Karpas-422 (cell line): ENCODE measurements around the gene ODAD3. TPM values are rescaled to one million over a fixed set of nuclear protein-coding genes. Genes with fewer than 3 reads are reported as not detected.
"Not testable (repeated sequence)": the region's sequence is repeated elsewhere in the genome, so short reads cannot be mapped to it uniquely, and the experiment has no call there.

Experiments used
- DNase-seq: peaks from one replicate; pipeline ENCODE4 v3.0.0-alpha.2; 2015
- H2AFZ ChIP-seq: fragments of 200-600 bp; sonication (generic); 2 replicates; pipeline ENCODE4 v1.6.1; 2014; ENCODE audit warnings: antibody characterized with exemption, low read length, mixed read lengths
- H3K27ac ChIP-seq: fragments of 200-600 bp; sonication (generic); 2 replicates; pipeline ENCODE4 v1.5.1; 2014; ENCODE audit warnings: mild to moderate bottlenecking, low read length, moderate library complexity
- H3K27me3 ChIP-seq: fragments of 200-600 bp; sonication (generic); 2 replicates; pipeline ENCODE4 v1.6.1; 2014; ENCODE audit warnings: low read length, mixed read lengths
- H3K36me3 ChIP-seq: fragments of 200-600 bp; sonication (generic); 2 replicates; pipeline ENCODE4 v1.6.1; 2014; ENCODE audit warnings: low read length, mixed read lengths; ENCODE audit not compliant: insufficient read depth
- H3K4me1 ChIP-seq: fragments of 200-600 bp; sonication (generic); 2 replicates; pipeline ENCODE4 v1.6.1; 2014; ENCODE audit warnings: mild to moderate bottlenecking, low read length, mixed read lengths
- H3K4me2 ChIP-seq: fragments of 200-600 bp; sonication (generic); 2 replicates; pipeline ENCODE4 v1.6.1; 2014; ENCODE audit warnings: low read length, low read depth, mild to moderate bottlenecking; ENCODE audit not compliant: poor library complexity, severe bottlenecking
- H3K4me3 ChIP-seq: fragments of 200-600 bp; sonication (generic); 2 replicates; pipeline ENCODE4 v1.5.1; 2014; ENCODE audit warnings: mild to moderate bottlenecking, antibody characterized with exemption, low read length, mixed read lengths
- H3K79me2 ChIP-seq: fragments of 200-600 bp; sonication (generic); 2 replicates; pipeline ENCODE4 v1.6.1; 2014; ENCODE audit warnings: mild to moderate bottlenecking, low read length, mixed read lengths
- H3K9ac ChIP-seq: fragments of 200-600 bp; sonication (generic); 2 replicates; pipeline ENCODE4 v1.6.0; 2014; ENCODE audit warnings: low read length
- H3K9me2 ChIP-seq: fragments of 200-600 bp; sonication (generic), shearing (Covaris generic); replicated peaks from 2 replicates; pipeline ENCODE4 v1.6.0; 2014; ENCODE audit warnings: mild to moderate bottlenecking, low read length, moderate library complexity; ENCODE audit not compliant: insufficient read depth
- H3K9me3 ChIP-seq: fragments of 300-700, 200-600 bp; sonication (generic); 2 replicates; pipeline ENCODE4 v1.6.1; 2014; ENCODE audit warnings: low read length, mixed read lengths
- H4K20me1 ChIP-seq: fragments of 200-600 bp; sonication (generic); 2 replicates; pipeline ENCODE4 v1.6.1; 2014; ENCODE audit warnings: mild to moderate bottlenecking, antibody characterized with exemption, low read length, low read depth; ENCODE audit not compliant: insufficient read depth
- total RNA-seq: library from RNA; depleted of rRNA; stranded (reverse); fragments of >200 nt; shearing (Covaris generic); gene quantifications from 2 replicates; pipeline ENCODE4 v1.2.3, GENCODE V29; 2014; ENCODE audit warnings: low replicate concordance

ODAD3 gene
- total RNA-seq, 1 experiment from 2014 or later, result not detected

GRCh38 chr19:11456659-11457058, 21.7 kb upstream of the ODAD3 start:
- H3K79me2 ChIP-seq, result no peaks in the 10 kb centered on the region
- H3K36me3 ChIP-seq, result no peaks in the 10 kb centered on the region
- no peaks in the 10 kb centered on the region for H4K20me1 ChIP-seq
- peaks cover 10% of the 10 kb centered on the region for H3K4me1 ChIP-seq
- no peak overlapping the region for H2AFZ ChIP-seq
- no peak overlapping the region for H3K27ac ChIP-seq
- no peaks in the 10 kb centered on the region for H3K9me2 ChIP-seq
- H3K4me2 ChIP-seq, result no peak overlapping the region
- H3K4me3 ChIP-seq, result no peak overlapping the region
- no peaks in the 10 kb centered on the region for H3K27me3 ChIP-seq
- no peak for DNase-seq
- no peak overlapping the region for H3K9ac ChIP-seq
- no peaks in the 10 kb centered on the region for H3K9me3 ChIP-seq

- H3K4me1 ChIP-seq, result peaks cover 19% of the 10 kb centered on the region
- not testable (repeated sequence) for H3K27me3 ChIP-seq, H3K9me3 ChIP-seq, H3K27ac ChIP-seq, H4K20me1 ChIP-seq, H3K36me3 ChIP-seq, H3K4me3 ChIP-seq, H2AFZ ChIP-seq, DNase-seq, H3K4me2 ChIP-seq, H3K79me2 ChIP-seq, H3K9ac ChIP-seq, H3K9me2 ChIP-seq
These were observed 20.3 kb upstream of the ODAD3 start for GRCh38 chr19:11455233-11455554.

DNA sequence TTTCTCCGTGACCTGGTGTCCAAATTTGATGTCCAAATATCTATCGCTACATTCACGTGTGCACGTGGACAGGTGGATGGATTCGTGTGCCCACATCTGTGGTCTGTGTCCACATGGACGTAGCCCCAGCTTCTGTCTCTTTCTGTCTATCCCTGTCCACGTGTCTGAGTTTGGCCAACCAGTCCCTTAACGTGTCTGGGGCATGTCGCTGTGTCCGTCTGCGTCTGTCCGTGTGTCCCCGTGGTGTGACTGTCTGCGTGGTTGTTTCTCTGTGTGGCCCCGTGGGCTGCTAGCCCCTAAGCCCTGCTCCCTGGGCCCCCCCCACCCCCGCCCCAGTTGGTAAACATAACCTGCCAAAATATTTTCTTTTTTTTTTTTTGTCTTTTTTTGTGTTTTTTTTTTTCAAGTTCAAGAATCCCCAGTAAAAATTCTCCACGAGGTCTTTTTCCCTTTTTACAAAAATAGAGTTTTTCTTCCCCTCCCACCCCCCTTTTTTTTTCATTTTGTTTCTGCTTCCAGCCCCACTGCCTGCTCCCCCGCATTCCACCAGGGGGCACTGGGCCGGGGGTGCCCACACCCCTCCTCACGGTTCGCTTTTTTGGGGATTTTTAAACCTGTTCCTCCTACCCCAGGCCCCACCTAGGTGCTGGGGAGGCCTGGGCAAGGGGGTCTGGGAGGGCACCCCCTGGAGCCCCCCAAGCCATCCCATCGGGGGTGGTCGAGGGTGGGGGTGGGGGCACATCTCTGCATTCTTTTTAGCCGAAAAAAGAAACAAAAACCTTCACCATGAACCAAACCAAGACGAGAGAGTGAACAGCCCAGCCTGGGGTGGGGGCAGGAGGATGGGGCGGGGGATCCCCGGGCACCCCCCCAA, 18.8 kb upstream of the ODAD3 start:
- Histone ChIP-seq H3K9me3 (no peaks in the 10 kb centered on the region), H3K4me2 (no peak overlapping the region), H3K4me1 (peaks cover 19% of the 10 kb centered on the region), H3K79me2 (no peaks in the 10 kb centered on the region), H3K27ac (no peak overlapping the region), H4K20me1 (no peaks in the 10 kb centered on the region), H3K9ac (no peak overlapping the region), H2AFZ (peak overlapping the region; percentile 43; the same call in 1 of the 2 replicates), H3K4me3 (no peak overlapping the region), H3K36me3 (no peaks in the 10 kb centered on the region; the same call in 1 of the 2 replicates), H3K27me3 (no peaks in the 10 kb centered on the region), H3K9me2 (no peaks in the 10 kb centered on the region)
- DNase-seq, result peak; percentile 76

DNA sequence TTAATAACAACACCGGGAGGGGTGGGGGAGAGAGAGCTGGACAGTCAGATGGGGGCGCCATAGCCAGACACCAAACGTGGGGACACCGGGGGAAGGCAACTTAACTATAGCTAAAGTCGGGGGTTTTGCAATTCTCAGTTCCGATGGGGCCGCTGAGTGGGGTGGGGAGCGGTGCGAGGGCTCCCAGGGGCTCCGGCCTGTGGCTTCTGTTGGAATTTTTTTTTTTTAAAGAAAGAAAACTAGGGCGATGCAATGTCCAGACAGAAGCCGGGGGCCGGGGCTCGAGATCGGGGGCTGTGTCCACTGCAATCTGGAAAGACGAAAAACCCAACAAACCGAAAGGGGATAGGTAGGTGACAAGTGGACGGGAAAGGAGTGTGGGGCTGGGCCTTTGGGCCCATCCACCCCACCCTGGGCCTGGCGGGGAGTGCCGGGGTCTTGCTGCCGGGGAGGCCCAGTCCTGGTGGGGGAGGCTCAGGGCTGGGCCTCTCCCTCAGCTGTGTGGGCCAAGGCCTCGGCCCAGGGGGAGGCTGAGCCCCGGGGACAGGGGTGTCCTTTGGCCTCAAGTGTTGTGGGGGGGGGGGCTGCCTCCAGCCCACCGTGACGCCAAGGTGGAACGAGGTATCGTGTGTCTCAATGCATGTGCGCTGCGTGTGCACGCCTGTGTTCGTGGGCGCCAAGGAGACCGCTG, 17.8 kb upstream of the ODAD3 start:
- no peaks in the 10 kb centered on the region for H3K27me3 ChIP-seq
- no peaks in the 10 kb centered on the region for H4K20me1 ChIP-seq
- no peak for DNase-seq
- H3K27ac ChIP-seq, result peak overlapping the region; percentile 58
- peaks cover 19% of the 10 kb centered on the region for H3K4me1 ChIP-seq
- H3K79me2 ChIP-seq, result no peaks in the 10 kb centered on the region
- H3K4me2 ChIP-seq, result peak overlapping the region; percentile 63
- H3K9ac ChIP-seq, result no peak overlapping the region
- H3K9me3 ChIP-seq, result no peaks in the 10 kb centered on the region
- H3K9me2 ChIP-seq, result no peaks in the 10 kb centered on the region
- no peak overlapping the region for H2AFZ ChIP-seq
- no peaks in the 10 kb centered on the region; the same call in 1 of the 2 replicates for H3K36me3 ChIP-seq
- no peak overlapping the region for H3K4me3 ChIP-seq

DNA sequence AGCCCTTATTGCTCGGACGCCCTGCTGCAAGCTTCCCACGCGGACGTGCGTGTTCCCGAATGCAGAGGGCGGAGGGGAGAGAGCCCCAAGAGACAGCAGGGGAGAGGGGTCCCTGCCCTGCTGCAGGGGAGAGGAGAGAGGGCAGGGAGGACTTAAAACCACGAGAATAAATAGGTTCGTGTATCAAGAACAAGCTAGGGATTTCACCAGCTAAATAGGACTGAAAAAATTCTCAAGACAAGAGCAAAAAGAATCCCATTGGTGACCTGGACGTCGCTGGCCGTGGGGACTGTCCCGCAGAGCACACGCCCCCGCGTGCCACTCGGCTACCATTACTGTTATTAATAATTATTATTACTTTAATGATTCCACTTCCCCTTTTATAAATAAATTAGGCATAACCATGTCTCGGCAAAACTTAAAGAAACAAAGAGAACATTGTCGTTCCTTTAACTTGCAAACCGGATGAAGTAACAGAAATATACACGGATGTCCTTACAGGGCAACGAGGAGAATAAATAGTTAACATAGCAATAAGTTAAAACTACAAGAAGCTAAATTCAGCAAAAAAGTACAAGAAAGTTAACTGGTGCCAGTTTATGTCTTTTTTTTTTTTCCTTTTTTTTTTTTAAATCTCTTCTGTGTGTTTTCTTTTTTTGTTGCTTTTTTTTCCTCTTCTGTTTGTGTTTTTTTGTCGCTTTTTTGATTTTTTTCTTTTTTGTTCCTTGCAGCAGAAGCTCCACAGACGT, 17.1 kb upstream of the ODAD3 start:
- Histone ChIP-seq H3K4me3 (peak overlapping the region; percentile 38; the same call in 1 of the 2 replicates), H3K27me3 (no peaks in the 10 kb centered on the region), H3K9ac (peak overlapping the region; percentile 54), H2AFZ (0 out of 2 replicates have a peak overlapping the region, but pooled peaks have one; percentile 54), H3K9me3 (no peaks in the 10 kb centered on the region), H3K9me2 (no peaks in the 10 kb centered on the region), H3K27ac (peak overlapping the region; percentile 58), H4K20me1 (no peaks in the 10 kb centered on the region), H3K4me2 (peak overlapping the region; percentile 63), H3K36me3 (no peaks in the 10 kb centered on the region; the same call in 1 of the 2 replicates), H3K79me2 (no peaks in the 10 kb centered on the region), H3K4me1 (peaks cover 19% of the 10 kb centered on the region)
- DNase-seq, result peak; percentile 64

DNA sequence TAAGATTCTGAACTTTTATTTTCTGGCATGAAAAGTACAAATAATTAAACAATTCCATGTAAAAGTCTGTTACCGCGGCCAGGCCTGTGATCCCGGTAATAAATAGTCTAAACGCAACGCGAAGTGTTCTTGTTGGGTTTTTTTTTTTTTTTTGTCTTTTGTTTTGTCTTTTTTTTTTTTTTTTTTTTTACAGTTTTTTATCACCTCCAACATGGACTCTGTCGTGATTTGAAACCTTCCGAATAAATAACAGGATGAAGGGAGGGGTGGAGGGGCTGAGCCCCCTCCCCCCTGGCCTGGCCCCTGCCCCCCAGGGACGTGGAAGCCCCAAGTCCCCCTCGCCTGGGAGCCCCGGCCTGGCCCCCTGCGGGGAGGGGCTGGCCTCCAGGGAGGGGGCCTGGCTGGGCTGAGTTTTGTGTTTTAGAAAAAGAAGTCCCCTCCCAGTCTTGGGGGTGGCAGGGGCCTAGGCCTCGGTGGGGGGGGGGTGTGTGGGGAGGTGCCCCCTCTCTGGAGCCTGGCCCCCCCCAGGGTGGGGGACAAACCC, 16.5 kb upstream of the ODAD3 start:
- Histone ChIP-seq H3K9me2 (no peaks in the 10 kb centered on the region), H3K9me3 (no peaks in the 10 kb centered on the region), H3K36me3 (no peaks in the 10 kb centered on the region; the same call in 1 of the 2 replicates), H3K27ac (peak overlapping the region; percentile 58; the same call in 1 of the 2 replicates), H4K20me1 (no peaks in the 10 kb centered on the region), H3K79me2 (no peaks in the 10 kb centered on the region), H2AFZ (no peak overlapping the region), H3K4me1 (peaks cover 19% of the 10 kb centered on the region), H3K27me3 (no peaks in the 10 kb centered on the region), H3K9ac (peak overlapping the region; percentile 54), H3K4me2 (peak overlapping the region; percentile 63), H3K4me3 (peak overlapping the region; percentile 38; the same call in 1 of the 2 replicates)
- DNase-seq, result no peak

GRCh38 chr19:11450570-11451326, 15.8 kb upstream of the ODAD3 start:
- no peaks in the 10 kb centered on the region; the same call in 1 of the 2 replicates for H3K36me3 ChIP-seq
- H3K27ac ChIP-seq, result no peak overlapping the region
- no peak overlapping the region for H3K9ac ChIP-seq

More at GRCh38 chr19:11450570-11451326, 15.8 kb upstream of the ODAD3 start:
- H3K27me3 ChIP-seq, result no peaks in the 10 kb centered on the region
- DNase-seq, result no peak
- H3K4me3 ChIP-seq, result no peak overlapping the region
- no peaks in the 10 kb centered on the region for H3K9me2 ChIP-seq
- no peak overlapping the region for H2AFZ ChIP-seq
- H3K4me1 ChIP-seq, result peaks cover 19% of the 10 kb centered on the region
- H3K4me2 ChIP-seq, result peak overlapping the region; percentile 63
- H4K20me1 ChIP-seq, result no peaks in the 10 kb centered on the region
- no peaks in the 10 kb centered on the region for H3K9me3 ChIP-seq
- no peaks in the 10 kb centered on the region for H3K79me2 ChIP-seq
